ENCODE results near the gene PTAFR. TPM values are rescaled to one million over a fixed set of nuclear protein-coding genes. Genes with fewer than 3 reads are reported as not detected.

PTAFR gene
- 0.03 and 0.07 TPM in 2 replicates for total RNA-seq

DNA sequence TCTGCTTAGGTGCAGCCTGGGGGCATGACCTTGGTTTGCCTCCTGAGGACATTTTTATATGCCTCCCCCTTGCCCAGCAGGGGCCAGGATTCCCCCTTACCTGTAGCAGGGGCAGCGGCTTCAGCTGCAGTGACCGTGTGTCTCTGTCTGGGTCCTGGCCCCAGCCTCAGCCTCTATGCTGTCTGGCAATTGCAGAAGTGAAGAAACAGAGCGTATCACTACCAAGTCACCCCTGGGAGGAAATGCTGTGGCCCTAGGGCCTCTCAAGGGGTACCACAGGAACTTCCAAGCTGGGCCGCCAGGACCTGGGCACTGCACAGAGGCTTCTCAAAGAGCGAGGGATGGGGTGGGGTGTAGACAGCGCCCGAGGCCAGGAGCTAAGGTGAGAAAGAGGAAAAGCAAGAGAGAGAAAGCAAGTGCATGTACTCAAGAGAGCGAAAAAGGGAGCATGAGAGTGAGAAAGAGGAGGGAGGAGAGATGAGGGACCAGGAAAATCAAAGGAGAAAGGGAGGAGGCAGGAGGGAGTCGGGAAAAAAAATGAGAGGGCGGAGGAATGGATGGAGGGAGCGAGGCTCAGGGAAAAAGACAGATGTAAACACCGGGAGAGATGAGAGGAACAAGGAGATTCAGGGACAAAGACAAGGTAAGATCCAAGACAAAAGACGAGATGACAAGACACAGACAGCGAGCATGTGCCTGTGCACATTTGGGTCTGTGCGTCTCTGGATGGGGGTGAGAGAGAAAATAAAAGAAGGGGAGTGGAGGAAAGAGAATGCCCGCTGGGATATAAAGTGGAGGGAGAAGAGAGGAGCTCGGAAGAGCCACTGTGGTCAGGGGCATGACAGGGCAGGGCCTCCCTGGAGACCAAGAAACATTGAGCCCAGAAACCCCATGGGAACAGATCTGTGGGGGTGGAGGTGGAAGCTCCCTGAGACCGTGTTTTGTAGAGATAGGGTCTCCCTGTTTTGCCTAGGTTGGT, at the start of gene PTAFR:
TSS of gene PTAFR (minus strand) at position 199 of the 979 bp plus-strand sequence. CDS start 25,669 bp downstream, outside the sequence.

Other genes starting within 250 kb of the PTAFR start
- gene SMPDL3B, start 241.7 kb downstream of the PTAFR start, total RNA-seq: 0.07 TPM in 1 of 2 replicates, not detected in the other
- gene XKR8, start 216.7 kb downstream of the PTAFR start, total RNA-seq: 5.5 and 6.3 TPM in 2 replicates
- 15.7 and 16.1 TPM in 2 replicates for gene EYA3, start 88.1 kb downstream of the PTAFR start, total RNA-seq
- gene DNAJC8, start 56.3 kb upstream of the PTAFR start, total RNA-seq: 32.5 and 37.9 TPM in 2 replicates
- gene ATP5IF1, start 59.4 kb upstream of the PTAFR start, total RNA-seq: 78.8 and 81.8 TPM in 2 replicates
- 15.8 and 32.8 TPM in 2 replicates for gene SESN2, start 82.8 kb upstream of the PTAFR start, total RNA-seq
- gene MED18, start 152.3 kb upstream of the PTAFR start, total RNA-seq: 21.5 and 29.3 TPM in 2 replicates
- gene PHACTR4, start 193.1 kb upstream of the PTAFR start, total RNA-seq: 7.3 and 10.0 TPM in 2 replicates